CD1c-positive myeloid dendritic cell (primary cell): ENCODE results near the gene TNKS2.

Experiments used
- DNase-seq: peaks from one replicate; pipeline ENCODE4 v3.0.0-alpha.2; 2016; ENCODE audit errors: extremely low spot score

The TNKS2 gene

DNA sequence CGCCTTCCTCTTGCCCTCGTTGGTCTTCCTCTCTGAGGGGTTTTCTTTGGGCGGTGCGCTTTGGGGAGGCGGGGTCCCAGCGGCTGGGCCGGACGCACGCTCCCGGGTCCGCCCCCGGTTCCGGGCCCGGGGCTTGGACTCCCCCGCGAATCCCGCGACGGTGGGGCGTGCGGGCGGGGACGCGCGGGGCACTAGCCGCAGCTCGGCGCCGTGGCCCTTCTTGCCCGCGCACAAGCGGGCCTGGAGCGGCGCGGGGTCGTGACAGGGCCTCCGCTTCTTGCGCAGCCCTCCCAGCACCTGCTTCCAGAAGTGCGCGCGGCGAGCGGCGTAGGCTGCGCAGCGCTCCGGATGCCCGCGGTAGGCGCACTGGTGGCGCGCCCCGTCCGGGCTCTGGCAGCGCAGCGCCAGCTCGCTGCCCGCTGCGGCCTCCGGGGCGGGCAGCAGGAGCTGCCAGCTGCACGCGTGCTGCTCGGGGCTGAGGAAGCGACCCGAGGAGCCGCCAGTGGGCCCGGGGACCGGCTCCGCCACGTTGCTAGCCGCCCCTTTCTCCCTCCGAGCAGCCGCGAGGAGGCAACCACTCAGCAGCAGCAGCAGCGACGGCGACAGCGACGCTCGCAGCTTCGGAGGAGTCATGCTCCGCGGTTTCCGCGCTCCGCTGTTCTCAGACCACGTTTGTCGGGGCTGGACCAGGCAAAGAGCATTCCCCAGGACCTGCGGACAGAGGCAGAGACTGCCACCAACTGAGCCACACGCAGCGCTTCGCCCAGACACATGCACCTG is 110.3 kb downstream of the TNKS2 start:
- DNase-seq, result peak; percentile 78

DNA sequence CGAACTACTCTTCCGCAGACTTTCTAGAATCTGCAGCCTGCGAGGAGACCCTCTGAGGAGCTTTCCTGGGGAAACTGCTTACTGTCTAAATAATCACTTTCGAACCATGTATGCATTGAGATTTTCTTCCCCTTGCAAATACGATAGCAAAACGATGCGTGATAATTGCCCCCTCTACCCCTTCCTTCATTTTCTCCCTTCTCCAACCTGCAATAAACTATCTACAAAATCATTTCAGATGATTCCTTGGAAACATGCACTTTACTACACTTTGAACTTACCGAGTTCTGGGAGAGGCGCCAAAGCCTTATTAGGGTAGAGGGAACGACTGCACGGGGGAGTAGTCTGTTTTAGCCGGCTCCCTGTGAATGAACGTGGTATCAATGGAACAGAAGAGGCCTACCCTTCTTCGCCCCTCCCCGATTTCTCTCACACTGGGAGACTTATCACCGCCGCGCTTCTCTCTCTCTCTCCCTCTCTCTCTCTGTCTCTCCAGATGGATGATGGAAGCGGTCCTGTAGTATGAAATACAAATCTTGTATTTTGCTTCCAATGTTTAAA is 111.0 kb downstream of the TNKS2 start, which contains the start of gene FGFBP3:
Gene FGFBP3 (minus strand): TSS at position 370 of the 561 bp plus-strand sequence. CDS start 517 bp downstream, outside the sequence.
- peak; percentile 21 for DNase-seq

DNA sequence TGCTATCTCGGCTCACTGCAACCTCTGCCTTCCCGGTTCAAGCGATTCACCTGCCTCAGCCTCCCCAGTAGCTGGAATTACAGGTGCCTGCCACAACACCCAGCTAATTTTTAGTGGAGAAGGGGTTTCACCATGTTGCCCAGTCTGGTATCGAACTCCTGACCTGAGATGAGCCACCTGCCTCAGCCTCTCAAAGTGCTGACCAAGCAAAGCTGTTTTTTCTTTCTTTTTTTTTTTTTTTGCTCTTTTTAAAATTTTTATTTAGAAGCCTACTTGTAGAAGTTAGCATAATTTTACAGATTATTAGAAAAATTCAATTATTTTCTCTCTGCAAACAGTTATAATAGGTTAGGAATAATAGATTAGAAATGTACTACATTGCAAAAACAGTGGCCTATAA is 112.2 kb downstream of the TNKS2 start:
- DNase-seq, result no peak
